HG03135 (cell line): ENCODE measurements around the gene JAG2.

Source experiments
- ATAC-seq: cut with Tn5 transposase; IDR thresholded peaks from one replicate; pipeline ENCODE4 v1.9.1; 2021; ENCODE audit warnings: mild to moderate bottlenecking, moderate library complexity; ENCODE audit not compliant: unreplicated experiment

The JAG2 gene

DNA sequence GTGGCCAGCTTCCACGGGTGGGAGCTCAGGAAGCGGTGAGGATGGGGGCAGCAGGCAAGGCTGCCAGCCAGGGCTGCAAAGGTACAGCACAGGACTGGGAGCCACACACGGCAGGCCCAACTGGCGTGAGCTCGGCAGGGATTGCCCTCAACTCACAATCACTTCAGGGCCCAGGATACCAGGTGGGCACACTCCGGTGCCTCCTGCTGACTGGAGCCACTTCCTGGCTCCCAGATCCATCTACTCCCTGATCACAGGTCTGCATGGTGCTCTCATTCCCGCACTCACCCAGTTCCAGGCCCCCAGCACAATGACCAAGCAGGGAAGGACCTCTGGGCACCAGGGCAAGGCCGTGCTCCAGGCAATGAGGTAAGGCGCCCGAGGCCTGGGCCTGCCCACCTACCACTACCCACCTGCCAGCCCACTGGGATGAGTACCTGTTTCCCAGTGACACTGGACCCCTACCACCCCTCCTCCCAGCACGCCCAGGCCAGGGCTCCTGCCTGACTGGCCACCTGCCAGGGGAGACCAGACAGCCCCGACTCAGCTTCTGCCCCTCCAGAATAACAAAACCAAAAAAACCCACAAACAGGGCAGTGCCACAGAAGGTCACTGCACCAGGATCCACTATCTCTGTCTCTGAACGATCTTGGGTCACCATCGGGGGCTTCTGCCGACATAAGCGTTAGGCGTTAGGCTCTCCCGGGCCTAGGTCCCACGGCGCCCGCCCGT is 1.8 kb downstream of the JAG2 start:
- no peak for ATAC-seq

DNA sequence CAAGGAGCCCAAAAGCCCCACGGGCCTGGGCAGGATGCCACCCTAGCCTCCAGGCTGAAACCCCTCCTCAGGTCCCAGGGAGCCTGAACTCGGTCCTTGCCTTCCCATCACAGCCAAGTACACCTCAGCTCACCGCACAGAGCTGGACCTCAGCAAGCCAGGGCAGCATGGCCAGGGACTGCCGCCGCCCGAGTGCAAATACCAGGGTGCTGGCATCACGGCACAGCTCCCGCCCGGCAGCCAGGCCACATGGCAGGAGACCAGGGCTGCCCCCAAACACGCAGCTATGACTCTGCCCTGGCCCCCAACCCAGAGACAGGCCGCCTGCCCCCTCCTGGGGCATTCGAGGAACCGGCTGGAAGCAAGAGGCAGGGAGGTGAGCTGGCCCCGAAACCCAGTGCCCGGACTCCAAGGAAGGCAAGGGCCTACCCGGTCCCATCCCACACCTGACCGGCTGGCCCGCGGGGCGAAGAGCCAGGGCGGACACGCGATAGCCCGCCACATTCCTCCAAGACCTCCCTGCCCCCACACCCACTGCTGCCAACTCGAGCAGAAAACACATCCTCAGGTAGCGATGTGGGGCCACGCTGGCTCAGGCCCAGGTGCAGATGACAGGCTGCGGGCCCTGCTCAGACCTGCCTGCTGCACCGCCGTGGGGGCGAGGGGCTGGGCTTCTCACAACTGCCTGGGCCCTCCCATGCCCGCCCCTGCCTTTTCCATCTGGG is 2.7 kb downstream of the JAG2 start:
- no peak for ATAC-seq

DNA sequence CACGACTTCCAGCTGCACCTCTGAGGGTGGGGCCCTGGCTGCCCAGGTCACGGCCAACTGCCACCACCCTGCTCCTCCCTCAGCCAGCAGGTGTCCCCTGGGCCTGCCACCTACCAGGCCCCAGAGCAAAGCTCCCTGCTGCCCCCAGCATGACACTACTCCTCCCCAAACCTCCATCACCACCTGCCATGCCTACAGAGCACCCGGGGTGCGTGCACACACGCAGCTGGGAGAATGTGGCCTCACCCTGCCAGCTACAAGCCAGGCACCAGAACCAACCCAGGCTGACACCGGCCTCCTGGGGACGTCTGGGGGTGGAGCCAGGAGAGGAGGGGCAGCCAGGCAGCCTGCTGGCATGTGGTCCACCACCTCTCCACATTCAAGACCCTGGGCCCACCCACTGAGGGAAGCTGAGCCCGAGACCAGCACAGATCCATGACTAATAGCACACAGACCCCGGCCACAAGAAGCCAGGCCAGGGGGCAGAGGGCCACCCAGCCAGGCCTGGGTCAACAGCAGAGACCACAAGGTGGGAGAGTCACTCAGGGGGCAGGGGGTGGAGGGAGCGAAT is 3.4 kb downstream of the JAG2 start:
- ATAC-seq: no peak

DNA sequence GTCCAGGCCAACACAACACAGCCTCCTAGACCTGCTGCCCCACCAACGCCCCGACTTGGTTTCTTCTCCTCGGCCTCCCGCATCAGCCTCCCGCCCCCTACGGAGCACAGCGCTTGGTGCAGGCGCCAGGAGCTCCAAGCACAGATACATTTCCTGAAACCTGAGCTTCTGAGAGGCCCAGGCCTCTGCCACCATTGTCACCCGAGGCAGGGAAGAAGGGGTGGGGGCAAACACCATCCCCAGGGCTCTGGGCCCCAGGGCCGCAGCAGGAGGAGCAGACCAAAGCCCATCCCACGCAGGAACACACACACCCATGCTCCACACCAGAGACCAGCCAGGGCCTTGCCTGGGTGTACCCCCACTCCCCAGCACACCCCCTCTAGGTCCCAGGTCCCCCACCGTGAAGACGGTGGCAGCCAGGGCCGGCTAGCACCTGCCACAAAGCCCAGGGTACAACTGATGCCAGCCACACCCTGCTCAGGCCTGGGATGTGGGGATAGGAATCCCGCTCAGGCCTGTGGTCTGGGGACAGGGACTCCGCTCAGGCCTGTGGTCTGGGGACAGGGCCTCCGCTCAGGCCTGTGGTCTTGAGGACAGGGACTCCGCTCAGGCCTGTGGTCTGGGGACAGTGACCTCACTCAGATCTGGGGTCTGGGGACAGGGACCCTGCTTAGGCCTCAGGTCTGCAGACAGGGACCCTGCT is 5.4 kb downstream of the JAG2 start:
- ATAC-seq: no peak

DNA sequence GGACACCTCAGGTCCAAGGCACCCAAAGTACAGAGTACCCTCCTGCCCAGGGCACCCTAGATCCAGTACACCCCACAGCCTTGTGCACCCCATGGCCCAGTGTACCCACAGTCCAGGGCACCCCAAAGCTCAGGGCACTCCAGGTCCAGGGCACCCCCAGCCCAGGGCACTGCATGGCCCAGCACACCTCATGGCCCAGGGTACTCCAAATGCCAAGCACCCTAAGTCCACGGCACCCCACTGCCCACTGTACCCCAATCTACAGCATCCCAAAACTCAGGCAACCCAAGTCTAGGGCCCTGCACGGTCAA is 6.0 kb downstream of the JAG2 start:
- ATAC-seq: no peak

DNA sequence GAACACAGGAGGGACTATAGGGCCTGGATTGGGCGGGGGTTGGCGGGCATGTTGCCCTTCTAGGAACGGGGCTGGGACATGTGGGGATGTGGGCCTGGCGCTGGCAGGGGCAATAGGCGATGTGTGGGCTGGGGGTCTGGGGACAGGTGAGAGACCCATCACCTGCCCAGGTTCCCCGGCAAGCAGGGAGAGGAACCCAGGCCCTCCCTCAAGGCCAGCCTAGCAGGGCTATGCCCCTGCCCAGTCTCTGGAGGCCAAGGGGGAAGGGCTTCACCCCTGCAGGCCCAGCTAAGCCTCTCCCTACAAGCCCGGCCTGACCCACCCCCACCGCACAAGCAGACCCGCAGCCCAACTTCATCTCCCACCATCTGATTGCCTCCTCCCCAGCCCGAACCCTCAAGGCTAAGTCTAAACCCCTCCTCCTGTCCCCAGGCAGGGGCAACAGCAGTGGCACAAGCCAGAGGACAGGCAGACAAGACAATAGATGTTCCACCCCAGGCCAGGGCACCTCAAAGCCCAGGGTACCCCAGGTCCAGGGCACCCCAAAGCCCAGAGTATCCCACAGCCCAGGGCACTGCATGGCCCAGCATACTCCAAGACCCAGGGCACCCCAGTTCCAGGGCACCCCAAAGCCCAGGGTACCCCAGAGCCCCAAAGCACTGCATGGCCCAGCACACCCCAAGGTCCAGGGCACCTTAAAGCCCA is 6.5 kb downstream of the JAG2 start:
- no peak for ATAC-seq

DNA sequence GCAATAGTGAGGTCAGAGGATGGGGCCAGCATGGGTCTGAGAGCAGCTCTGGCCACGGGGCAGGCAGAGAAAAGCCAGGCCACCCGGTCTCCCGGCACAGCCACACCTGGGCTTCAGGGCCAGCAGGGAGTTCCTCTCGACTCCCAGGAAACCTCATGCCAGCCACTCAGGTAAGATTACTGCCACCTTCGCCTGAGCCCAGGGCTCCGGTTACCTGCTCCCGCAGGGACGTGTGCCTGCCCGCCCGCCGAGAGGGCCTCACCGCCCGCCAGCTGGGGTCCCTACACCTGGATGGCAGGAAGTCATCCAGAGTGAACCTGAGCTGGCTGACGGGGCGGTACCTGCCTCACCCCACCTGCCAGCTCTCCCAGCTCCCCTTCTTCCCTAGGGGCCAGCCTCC is 7.3 kb downstream of the JAG2 start:
- no peak for ATAC-seq

DNA sequence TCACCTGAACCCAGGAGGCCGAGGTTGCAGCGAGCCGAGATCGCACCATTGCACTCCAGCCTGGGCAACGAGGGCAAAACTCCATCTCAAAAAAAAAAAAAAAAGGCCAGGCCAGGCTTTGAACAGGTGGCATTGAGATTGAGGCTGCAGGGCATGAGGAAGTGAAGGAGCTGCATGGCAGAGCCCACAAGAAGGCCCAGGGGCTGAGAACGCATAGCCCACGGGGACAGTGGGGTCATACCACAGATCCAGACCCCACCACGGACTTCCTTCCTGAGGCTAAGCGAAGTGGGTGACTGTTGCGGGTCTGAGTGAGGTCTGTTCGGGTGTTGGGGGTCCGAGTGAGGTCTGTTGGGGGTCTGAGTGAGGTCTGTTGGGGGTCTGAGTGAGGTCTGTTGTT is 7.8 kb downstream of the JAG2 start:
- no peak for ATAC-seq

DNA sequence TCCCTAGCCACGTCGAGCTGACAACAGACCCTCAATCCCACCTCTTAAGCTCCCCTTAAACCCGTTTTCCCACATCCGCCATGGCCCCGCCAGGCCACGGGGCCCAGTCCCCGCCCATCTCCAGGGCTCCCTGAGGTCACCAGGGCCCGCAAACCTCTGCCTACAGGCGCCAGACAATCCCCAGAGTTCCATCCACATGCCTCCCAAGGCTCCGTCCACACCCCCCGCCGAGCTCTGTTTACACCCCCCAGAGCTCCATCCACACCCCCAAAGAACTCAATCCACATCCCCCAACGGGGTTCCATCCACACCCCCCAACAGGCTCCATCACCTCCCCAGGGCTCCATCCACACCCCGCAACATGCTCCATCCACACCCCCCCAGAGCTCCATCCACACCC is 9.2 kb downstream of the JAG2 start:
- no peak for ATAC-seq

DNA sequence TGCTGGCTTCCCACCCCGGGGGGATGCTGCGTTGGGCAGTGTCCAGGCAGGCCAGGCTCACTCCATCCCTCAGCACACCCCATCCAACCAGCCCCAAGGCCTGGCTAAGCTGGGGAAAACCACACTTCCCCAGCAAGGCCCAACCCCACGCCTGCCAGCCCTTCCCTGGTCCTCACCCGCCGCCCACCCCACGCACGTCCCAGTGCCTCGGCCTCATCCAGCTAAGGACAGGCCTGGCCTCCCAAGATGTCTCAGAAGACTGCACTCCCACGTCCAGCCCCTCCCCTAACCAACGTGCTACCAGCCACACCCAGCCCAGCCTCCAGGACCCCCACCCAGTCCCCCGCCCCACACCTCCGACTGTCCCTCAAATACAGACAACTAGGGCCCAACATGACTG is 9.8 kb downstream of the JAG2 start:
- ATAC-seq: no peak

DNA sequence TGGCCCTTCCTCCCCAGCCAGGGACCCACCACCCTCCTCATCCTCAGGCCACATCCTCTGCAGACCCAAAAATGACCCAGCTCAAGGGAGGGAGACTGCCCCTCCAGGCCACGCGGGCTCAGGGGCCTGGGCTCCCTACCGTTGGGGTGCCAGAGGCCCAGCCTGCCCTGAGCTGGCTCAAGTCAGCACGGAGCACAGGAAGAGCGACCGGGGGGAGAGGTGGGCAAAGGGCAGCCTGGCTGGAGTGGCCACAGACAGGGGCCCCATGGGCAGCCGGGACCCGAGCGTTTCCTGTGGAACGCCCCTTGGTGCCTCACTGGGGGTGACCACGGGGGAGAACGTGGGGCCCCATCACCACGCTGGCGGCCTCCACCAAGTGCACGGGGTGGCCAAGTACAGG is 10.7 kb downstream of the JAG2 start:
- no peak for ATAC-seq

DNA sequence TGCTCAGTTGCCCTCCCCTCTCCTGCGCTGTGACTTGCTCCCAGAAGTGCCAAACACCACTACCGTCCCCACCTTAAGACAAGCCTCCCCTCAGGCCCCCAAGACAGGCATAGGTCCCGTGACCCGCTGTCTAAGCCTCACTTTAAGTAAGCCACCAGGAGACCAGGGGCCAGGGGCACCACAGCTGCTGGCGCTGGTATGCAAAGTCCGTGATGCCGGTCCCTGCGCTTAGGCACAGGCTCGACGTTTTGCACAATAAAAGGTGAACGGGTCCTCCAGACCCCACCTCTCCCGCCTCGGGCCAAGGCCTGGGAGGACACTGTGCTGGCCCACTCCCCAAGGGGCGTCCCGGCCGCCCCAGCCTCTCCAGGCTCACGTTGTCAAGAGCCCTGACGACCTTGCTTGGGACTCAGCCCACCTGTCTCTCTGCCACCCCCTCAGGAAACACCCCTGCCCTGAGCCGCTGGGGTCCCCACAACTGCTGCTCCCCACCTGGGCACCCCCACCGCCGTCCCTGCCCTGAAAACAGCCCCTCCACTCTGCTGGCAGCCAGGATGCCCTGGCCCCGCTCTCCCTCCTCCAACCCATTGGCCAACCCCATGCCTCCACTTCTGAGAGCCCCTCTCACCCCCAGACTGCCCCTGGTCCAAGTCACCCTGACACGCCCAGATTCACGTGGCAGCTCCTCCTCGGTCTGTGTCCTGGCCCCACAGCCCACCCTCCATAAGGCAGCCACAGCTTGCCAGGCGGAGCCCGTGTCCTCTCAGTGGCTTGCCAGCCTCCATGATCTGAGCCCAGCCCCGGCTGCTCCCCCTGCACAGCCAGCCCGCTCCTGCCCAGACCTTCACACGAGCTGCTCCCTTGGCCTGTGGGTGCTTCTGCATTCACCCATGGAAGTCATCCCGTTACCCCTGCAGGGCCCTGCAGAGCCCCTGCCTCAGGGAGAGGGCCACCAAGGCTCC is 11.9 kb downstream of the JAG2 start:
- ATAC-seq: no peak

DNA sequence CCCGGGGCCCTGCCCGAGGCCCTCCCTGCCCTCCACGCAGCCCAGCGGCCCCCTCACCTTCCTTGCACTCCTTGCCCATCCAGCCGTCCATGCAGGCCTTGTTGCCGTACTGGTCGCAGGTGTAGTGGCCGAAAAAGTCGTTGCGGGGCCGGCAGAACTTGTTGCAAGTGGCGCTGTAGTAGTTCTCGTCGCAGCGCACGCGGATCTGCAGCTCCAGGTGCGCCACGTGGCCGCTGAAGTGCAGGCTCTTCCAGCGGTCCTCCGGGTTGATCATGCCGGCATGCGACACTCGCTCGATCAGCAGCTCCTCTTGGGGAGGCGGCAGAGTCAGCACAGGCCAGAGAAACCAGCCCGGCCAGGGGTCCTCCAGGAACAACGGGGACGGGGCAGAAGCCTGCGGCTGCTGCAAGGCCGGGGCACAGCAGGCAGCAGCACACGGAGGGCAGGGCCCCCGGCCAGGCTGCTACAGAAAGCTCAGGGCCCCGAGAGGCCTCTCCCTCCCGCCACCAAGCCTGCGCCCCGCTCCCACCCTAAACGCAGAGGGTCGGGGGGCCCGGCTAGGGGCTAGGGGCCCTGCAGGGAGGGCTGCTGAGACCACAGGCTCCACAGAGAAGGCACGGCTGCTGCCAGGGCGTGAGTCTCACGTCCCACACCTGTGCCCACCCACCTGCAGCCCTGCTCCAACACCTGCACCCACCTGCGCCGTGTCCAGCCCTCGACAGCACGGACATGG is 12.7 kb downstream of the JAG2 start:
- ATAC-seq: no peak

DNA sequence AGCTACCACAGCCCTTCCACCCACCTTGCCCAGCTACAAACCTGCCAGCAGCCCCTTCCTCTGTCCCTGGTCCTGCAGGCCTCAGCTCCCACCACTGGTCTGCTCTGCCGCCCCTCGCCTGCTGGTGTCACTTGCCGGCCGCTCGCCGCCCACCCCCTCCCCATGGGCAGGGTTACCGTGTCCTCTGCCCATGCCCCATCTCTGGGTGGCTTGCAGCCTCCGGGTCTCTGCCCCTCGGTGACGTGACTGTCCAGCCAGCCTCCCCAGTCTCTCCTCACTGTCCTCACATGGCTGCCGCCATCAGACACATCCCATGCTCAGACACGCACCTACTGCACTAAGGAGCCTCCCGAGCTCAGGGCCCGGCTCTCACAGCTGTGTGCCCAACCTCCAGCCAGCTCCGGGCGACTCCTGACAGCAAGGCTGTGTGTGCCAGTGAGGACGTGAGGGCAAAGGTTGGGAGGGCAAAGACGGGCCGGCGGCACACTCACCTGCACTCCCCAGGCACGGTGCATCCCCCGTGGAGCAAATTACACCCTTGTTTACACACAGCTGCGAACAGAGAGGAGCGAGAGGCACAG is 13.4 kb downstream of the JAG2 start:
- ATAC-seq: no peak

DNA sequence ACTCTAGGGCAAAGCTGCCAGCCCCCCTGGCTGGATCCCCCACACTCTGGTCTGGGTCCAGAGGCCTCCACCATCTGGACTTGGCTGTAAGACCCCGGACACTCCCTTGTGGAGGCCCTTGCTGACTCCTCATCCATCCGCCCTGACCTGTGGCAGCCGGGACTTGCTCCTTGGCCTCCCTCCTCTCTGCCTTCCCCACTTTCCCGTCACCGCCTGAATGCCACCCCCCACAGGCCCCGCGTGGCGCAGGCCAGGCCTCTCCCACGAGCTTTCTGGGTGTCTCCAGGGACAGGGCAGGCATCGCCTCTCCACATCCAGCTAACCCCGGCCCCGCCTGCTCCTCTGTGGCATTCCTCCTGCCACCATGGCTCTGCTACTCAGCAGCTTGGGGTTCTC is 14.1 kb downstream of the JAG2 start:
- ATAC-seq: no peak

DNA sequence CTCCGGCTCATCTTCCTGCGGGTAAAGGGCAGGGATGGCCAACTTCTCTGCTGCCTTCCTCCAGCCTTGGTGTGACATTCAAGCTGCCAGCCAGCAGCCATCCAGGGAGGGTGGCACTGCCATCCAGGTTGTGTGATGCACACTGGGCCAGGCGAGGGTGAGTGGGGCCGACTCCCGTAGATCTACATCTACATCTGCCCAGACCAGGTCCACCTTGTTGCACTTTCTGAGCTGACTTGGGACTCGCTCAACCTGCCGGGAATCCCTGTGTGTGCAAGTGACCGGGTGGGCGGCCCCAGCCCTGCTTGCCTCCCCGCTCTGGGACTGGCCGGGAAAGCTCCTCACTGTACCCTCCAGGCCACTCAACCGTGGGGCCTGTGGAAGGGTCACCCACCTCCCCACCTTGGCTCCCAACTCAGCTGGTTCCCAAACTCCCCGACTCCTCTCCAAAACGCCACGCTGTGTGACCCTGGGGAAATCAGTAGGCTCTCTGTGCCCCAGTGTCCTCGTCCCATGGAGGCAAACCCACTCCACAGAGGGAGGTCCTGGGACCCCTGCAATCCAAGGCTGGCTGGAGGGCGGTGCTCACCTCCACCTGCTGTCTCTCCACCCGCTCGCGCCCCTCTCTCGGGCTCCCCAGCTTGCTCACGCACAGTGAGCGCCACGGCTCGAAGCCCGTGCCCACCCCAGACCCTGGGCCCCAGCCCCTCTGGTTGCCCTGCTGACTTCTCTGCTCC is 14.7 kb downstream of the JAG2 start:
- no peak for ATAC-seq

DNA sequence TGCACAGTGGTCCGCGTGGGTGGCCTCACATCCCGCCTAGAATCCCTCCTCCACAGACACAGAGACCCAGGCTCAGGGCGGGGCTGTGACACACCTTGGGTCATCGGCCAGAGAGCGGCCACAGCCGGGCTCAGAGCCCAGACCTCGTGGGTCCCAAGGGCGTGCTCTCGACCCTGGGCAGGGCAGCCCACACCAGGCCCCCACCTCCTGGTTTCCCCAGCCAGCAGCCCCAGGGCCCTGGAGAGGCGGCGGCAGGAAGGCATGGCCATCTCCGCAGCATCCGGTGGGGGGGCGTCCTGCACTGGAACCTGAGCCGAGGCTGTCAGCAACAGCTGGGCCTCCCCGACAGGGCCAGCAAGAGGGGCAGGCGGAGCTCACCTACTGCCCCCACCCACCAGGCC is 15.2 kb downstream of the JAG2 start:
- ATAC-seq: no peak

DNA sequence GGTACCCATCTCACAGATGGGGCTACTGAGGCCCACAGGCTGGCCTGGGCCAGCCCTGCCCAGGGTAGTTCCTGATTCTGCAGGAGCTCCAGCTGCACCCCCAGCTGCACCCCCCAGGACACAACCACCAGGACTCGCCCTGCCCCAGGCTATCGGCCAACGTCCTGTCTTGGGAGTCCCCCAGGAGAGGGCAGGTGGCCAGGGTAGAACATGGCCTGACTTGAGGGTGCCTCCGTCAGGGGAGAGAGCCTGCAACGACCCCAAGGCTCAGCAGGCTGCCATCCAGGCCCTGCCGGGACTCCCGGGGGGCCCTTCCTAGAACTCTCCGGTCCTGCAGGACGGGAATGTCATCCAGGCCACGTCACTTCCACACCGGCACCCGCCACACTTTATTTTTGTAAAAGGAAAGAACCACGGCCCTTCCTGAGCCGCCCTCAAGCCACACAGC is 15.8 kb downstream of the JAG2 start:
- ATAC-seq: no peak
